ENCODE measurements around the gene IQCM. TPM values are rescaled to one million over a fixed set of nuclear protein-coding genes. Genes with fewer than 3 reads are reported as not detected.

Gene IQCM
- polyA plus RNA-seq, 1 of the 3 experiments (the other 2 are of a cell fraction) = not detected

DNA sequence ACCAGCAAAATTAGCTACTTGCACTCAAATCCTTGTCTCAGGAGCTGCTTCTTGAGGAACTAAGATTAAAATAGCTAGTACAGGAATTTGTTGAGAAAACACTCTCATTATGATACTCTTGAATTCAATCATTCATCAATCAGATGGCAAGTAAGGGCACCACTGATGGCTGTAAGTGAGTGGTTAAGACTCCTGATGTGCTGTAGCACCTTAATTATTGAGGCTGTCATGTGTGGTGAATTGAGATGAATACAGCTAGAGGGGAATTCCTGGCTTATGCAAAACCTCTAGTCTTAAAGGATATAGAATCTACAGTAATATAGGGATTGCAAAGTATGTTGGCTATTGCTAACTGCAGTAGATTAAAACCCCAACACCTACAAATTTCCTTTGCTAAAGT, 509.1 kb downstream of the IQCM start:
- Histone ChIP-seq H3K9me2 (no peaks in the 10 kb centered on the region), H3K27ac (ENCODE audit: low read depth in 2 of 2, low read length in 1 of 2) (no peak overlapping the region), H3K9ac (no peak overlapping the region), H3K79me2 (ENCODE audit: insufficient read depth) (no peaks in the 10 kb centered on the region), H4K20me1 (ENCODE audit: insufficient read depth) (no peaks in the 10 kb centered on the region), H3K27me3 (ENCODE audit: insufficient read depth) (no peaks in the 10 kb centered on the region), H3K4me1 (ENCODE audit: control insufficient read depth in 1 of 2, insufficient read depth in 2 of 2, low read depth in 1 of 2, low read length in 1 of 2) (no peaks in the 10 kb centered on the region), H3K4me3 (ENCODE audit: low read depth in 2 of 2, low read length in 1 of 2) (no peak overlapping the region), H3F3A (replicated peaks; ENCODE audit: insufficient read depth) (no peaks in the 10 kb centered on the region), H3K9me3 (no peaks in the 10 kb centered on the region), H2AFZ (ENCODE audit: low read depth) (no peak overlapping the region), H3K4me2 (no peak overlapping the region), H3K36me3 (replicated peaks in 1 of 2; ENCODE audit: control insufficient read depth in 1 of 2, insufficient read depth in 2 of 2, low read length in 1 of 2) (no peaks in the 10 kb centered on the region)
- CTCF ChIA-PET = no interaction called here
- TF ChIP-seq RFX5 (IDR thresholded peaks at IDR 0.05; ENCODE audit: low read length) = no peak
- TF ChIP-seq, protein P1, sequence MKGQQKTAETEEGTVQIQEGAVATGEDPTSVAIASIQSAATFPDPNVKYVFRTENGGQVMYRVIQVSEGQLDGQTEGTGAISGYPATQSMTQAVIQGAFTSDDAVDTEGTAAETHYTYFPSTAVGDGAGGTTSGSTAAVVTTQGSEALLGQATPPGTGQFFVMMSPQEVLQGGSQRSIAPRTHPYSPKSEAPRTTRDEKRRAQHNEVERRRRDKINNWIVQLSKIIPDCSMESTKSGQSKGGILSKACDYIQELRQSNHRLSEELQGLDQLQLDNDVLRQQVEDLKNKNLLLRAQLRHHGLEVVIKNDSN (IDR thresholded peaks at IDR 0.05; ENCODE audit: borderline replicate concordance, low read depth) = no peak
- no peak for TF ChIP-seq NRF1 (IDR thresholded peaks at IDR 0.05; ENCODE audit: low read depth, low read length)
- TF ChIP-seq RCOR1 (IDR thresholded peaks at IDR 0.05; ENCODE audit: low read length) = no peak
- TF ChIP-seq, protein P2, sequence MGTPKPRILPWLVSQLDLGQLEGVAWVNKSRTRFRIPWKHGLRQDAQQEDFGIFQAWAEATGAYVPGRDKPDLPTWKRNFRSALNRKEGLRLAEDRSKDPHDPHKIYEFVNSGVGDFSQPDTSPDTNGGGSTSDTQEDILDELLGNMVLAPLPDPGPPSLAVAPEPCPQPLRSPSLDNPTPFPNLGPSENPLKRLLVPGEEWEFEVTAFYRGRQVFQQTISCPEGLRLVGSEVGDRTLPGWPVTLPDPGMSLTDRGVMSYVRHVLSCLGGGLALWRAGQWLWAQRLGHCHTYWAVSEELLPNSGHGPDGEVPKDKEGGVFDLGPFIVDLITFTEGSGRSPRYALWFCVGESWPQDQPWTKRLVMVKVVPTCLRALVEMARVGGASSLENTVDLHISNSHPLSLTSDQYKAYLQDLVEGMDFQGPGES (IDR thresholded peaks at IDR 0.05; ENCODE audit: low read depth, low read length) = no peak
- TF ChIP-seq POLR2AphosphoS5 (IDR thresholded peaks at IDR 0.05; ENCODE audit: low read depth, low read length) = no peak
- TF ChIP-seq JUND (IDR thresholded peaks at IDR 0.05) = no peak
- TF ChIP-seq FOXM1 (IDR thresholded peaks at IDR 0.05; ENCODE audit: low read depth) = no peak
- TF ChIP-seq, protein P3, sequence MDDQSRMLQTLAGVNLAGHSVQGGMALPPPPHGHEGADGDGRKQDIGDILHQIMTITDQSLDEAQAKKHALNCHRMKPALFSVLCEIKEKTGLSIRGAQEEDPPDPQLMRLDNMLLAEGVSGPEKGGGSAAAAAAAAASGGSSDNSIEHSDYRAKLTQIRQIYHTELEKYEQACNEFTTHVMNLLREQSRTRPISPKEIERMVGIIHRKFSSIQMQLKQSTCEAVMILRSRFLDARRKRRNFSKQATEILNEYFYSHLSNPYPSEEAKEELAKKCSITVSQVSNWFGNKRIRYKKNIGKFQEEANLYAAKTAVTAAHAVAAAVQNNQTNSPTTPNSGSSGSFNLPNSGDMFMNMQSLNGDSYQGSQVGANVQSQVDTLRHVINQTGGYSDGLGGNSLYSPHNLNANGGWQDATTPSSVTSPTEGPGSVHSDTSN (IDR thresholded peaks at IDR 0.05) = no peak
- TF ChIP-seq, protein P4, sequence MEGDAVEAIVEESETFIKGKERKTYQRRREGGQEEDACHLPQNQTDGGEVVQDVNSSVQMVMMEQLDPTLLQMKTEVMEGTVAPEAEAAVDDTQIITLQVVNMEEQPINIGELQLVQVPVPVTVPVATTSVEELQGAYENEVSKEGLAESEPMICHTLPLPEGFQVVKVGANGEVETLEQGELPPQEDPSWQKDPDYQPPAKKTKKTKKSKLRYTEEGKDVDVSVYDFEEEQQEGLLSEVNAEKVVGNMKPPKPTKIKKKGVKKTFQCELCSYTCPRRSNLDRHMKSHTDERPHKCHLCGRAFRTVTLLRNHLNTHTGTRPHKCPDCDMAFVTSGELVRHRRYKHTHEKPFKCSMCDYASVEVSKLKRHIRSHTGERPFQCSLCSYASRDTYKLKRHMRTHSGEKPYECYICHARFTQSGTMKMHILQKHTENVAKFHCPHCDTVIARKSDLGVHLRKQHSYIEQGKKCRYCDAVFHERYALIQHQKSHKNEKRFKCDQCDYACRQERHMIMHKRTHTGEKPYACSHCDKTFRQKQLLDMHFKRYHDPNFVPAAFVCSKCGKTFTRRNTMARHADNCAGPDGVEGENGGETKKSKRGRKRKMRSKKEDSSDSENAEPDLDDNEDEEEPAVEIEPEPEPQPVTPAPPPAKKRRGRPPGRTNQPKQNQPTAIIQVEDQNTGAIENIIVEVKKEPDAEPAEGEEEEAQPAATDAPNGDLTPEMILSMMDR (IDR thresholded peaks at IDR 0.05) = no peak
- no peak for TF ChIP-seq CHD2 (IDR thresholded peaks at IDR 0.05; ENCODE audit: low read length, partially characterized antibody)
- TF ChIP-seq YY1 (IDR thresholded peaks at IDR 0.05; ENCODE audit: low read depth) = no peak
- TF ChIP-seq NFIC (IDR thresholded peaks at IDR 0.05; ENCODE audit: borderline replicate concordance) = no peak
- TF ChIP-seq FOSL2 (IDR thresholded peaks at IDR 0.05; ENCODE audit: borderline replicate concordance, low read depth) = no peak
- no peak for TF ChIP-seq EZH2phosphoT487 (IDR thresholded peaks at IDR 0.05; ENCODE audit: borderline replicate concordance, low read depth)
- TF ChIP-seq SIN3A (IDR thresholded peaks at IDR 0.05; ENCODE audit: borderline replicate concordance, low read depth, low read length) = no peak
- TF ChIP-seq GATA2 (CRISPR knock-in tag; IDR thresholded peaks at IDR 0.05) = no peak
- POLR2A ChIA-PET = no interaction called here
- DNase-seq = no peak

All from SK-N-SH (cell line).